Neuronal stem cell (in vitro differentiated cells): Measurements from ENCODE around the gene KRTAP10-9.
"Not testable (repeated sequence)": the region's sequence is repeated elsewhere in the genome, so short reads cannot be mapped to it uniquely, and the experiment has no call there.

Source experiments
- DNase-seq: peaks from one replicate; pipeline ENCODE4 v3.0.0-alpha.2; 2013; ENCODE audit warnings: low spot score
- H2AFZ ChIP-seq: one replicate; pipeline ENCODE4 v1.6.1; 2013; ENCODE audit warnings: mild to moderate bottlenecking, low read length, inconsistent platforms
- H2AK5ac ChIP-seq: 2 replicates; pipeline ENCODE4 v1.6.1; 2013; ENCODE audit warnings: low read depth, mild to moderate bottlenecking, inconsistent platforms, low read length, moderate library complexity, mixed read lengths
- H2BK120ac ChIP-seq: 2 replicates; pipeline ENCODE4 v1.6.1; 2013; ENCODE audit warnings: low read depth, mild to moderate bottlenecking, inconsistent platforms, low read length, moderate library complexity, mixed read lengths
- H2BK12ac ChIP-seq: one replicate; pipeline ENCODE4 v1.6.1; 2013; ENCODE audit warnings: low read length, inconsistent platforms
- H2BK15ac ChIP-seq: 2 replicates; pipeline ENCODE4 v1.6.1; 2013; ENCODE audit warnings: mild to moderate bottlenecking, low read length, inconsistent platforms, mixed read lengths
- H2BK5ac ChIP-seq: one replicate; pipeline ENCODE4 v1.6.1; 2013; ENCODE audit warnings: inconsistent platforms, mild to moderate bottlenecking, low read length, moderate library complexity
- H3K14ac ChIP-seq: one replicate; pipeline ENCODE4 v1.6.1; 2013; ENCODE audit warnings: low read length, inconsistent platforms
- H3K18ac ChIP-seq: 2 replicates; pipeline ENCODE4 v1.6.1; 2013; ENCODE audit warnings: low read length, inconsistent platforms
- H3K23ac ChIP-seq: 2 replicates; pipeline ENCODE4 v1.6.1; 2013; ENCODE audit warnings: low read depth, mild to moderate bottlenecking, mixed read lengths, low read length, inconsistent platforms; ENCODE audit not compliant: poor library complexity
- H3K27ac ChIP-seq: replicated peaks from 3 replicates; pipeline ENCODE4 v1.5.1; 2013; ENCODE audit warnings: low read length, inconsistent platforms
- H3K27me3 ChIP-seq, 3 experiments: 2 replicates each; pipeline ENCODE4 v1.6.1; 2013; ENCODE audit warnings: low read length in 3 of 3, mild to moderate bottlenecking in 2 of 3, inconsistent platforms in 1 of 3, low read depth in 1 of 3, mixed read lengths in 1 of 3, moderate library complexity in 1 of 3; ENCODE audit not compliant: control insufficient read depth in 3 of 3, insufficient read depth in 3 of 3
- H3K36me3 ChIP-seq, 2 donors: replicated peaks in 1 of 2; 2 replicates each; pipeline ENCODE4 v1.6.1; 2013; ENCODE audit warnings: low read length in 2 of 2; ENCODE audit not compliant: control insufficient read depth in 2 of 2, insufficient read depth in 2 of 2
- H3K4ac ChIP-seq: 2 replicates; pipeline ENCODE4 v1.6.1; 2013; ENCODE audit warnings: inconsistent platforms, mild to moderate bottlenecking, low read length, moderate library complexity
- H3K4me1 ChIP-seq, 2 donors: 1 replicate in 1 of 2; 2 replicates in 1 of 2; pipeline ENCODE4 v1.6.1; 2013; ENCODE audit warnings: low read length in 2 of 2, low read depth in 1 of 2; ENCODE audit not compliant: control insufficient read depth in 2 of 2, insufficient read depth in 1 of 2
- H3K4me2 ChIP-seq: one replicate; pipeline ENCODE4 v1.6.1; 2013; ENCODE audit warnings: mild to moderate bottlenecking, low read length, inconsistent platforms; ENCODE audit not compliant: insufficient read depth, poor library complexity, severe bottlenecking
- H3K4me3 ChIP-seq, 2 donors: 2 replicates each; pipeline ENCODE4 v1.5.1; 2013; ENCODE audit warnings: low read length in 2 of 2, mild to moderate bottlenecking in 2 of 2, inconsistent platforms in 1 of 2, moderate library complexity in 1 of 2
- H3K79me1 ChIP-seq: one replicate; pipeline ENCODE4 v1.6.1; 2013; ENCODE audit warnings: low read depth, mild to moderate bottlenecking, inconsistent platforms, low read length, moderate library complexity
- H3K9ac ChIP-seq: one replicate; pipeline ENCODE4 v1.6.1; 2013; ENCODE audit warnings: mild to moderate bottlenecking, low read depth, low read length, inconsistent platforms; ENCODE audit not compliant: poor library complexity
- H3K9me3 ChIP-seq, 2 donors: replicated peaks in 1 of 2; 2 replicates each; pipeline versions ENCODE3 to v1.6.1; 2013; ENCODE audit warnings: low read length in 2 of 2, mild to moderate bottlenecking in 2 of 2, inconsistent platforms in 1 of 2, low read depth in 1 of 2, mixed read lengths in 1 of 2, moderate library complexity in 1 of 2; ENCODE audit not compliant: control insufficient read depth in 2 of 2, insufficient read depth in 1 of 2
- H4K8ac ChIP-seq: one replicate; pipeline ENCODE4 v1.6.1; 2013; ENCODE audit warnings: low read depth, mild to moderate bottlenecking, inconsistent platforms, low read length, moderate library complexity
- H4K91ac ChIP-seq: one replicate; pipeline ENCODE4 v1.6.1; 2013; ENCODE audit warnings: low read length, low read depth, mild to moderate bottlenecking, inconsistent platforms; ENCODE audit not compliant: poor library complexity
- WGBS, 2 donors: extraction: QIAGEN DNeasy Blood & Tissue Kit; methylation state at CpG; one replicate each; pipeline ENCODE4 v1.1.7; 2013; ENCODE audit warnings: missing lambda C conversion rate in 2 of 2, mixed read lengths in 1 of 2; ENCODE audit not compliant: insufficient read length in 2 of 2, insufficient replicate concordance in 1 of 2; ENCODE audit errors: extremely low coverage in 2 of 2; 5-methylcytosine and 5-hydroxymethylcytosine counted together

Gene KRTAP10-9

DNA sequence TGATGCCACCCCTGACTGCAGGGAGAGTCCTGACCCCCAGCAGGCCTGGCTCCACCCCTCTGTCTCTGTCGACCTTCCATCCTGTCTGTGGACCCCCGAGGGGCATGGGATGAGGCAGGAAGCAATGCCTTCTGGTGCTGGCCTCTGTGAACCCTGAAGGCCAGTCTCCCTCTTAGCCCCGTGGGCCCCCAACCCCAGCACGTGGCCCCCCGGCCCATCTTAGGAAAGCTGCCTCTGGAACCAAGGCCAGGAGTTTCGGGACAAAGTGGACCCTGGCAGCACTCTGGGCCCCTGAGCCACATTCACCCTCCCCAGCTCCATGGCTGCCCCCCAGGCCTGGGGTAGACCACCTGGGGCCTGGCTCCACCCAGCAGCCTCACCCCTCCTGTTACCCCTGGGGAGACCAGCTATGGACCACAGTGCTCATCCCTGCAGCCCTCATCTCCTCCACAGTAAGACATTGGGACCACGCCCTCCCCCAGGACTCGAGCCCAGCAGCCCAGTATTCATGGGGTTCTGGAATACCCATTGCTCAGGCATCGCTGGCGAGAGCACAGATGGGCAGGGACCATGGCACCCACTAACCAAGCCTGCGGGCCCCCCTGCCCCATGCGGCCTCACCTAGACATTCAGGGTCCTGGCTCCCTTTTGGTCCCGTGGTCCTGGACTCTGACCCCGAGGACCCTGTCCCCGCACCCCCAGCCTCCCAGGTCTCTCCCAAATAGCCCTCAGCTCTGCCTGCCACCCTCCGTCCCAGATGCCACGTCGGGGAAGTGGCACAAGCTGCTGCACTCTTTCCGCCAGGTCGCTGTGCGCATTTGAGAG, 11.8 kb downstream of the KRTAP10-9 start:
- not testable (repeated sequence) for H3K36me3 ChIP-seq, H3K9ac ChIP-seq, H3K4me3 ChIP-seq, H3K4ac ChIP-seq, H4K8ac ChIP-seq, H3K27me3 ChIP-seq, H3K27ac ChIP-seq, H3K9me3 ChIP-seq, DNase-seq, H2BK120ac ChIP-seq, H3K4me2 ChIP-seq, H2AFZ ChIP-seq, H4K91ac ChIP-seq, H2BK12ac ChIP-seq, H3K23ac ChIP-seq, H2BK15ac ChIP-seq, H3K79me1 ChIP-seq, H3K14ac ChIP-seq
- WGBS, 2 donors = no CpG with 5 or more reads among the region's 21 CpGs
- Histone ChIP-seq H2BK5ac (peak overlapping the region; percentile 31), H2AK5ac (peak overlapping the region; percentile 92), H3K18ac (peak overlapping the region; percentile 53), H3K4me1 (peaks cover 5 to 11% of the 10 kb centered on the region in 2 donors)

DNA sequence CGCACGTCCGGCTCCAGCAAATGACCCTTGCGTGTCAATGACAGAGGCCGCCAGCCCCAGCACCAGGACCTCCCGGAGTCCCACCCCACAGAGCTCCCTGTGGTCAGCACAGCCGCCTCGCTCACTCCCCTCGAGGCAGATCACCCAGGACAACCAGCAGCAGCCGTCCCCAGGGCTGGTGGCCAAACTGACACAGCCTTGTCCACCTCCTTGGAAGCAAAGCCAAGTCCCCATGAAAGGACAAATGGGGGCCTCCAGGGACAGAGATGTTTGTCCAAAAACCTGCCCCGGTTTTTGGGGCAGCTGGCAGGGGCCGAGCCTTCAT, 12.4 kb downstream of the KRTAP10-9 start:
- H3K79me1 ChIP-seq = no peaks in the 10 kb centered on the region
- no peak overlapping the region for H3K4me2 ChIP-seq
- H2BK120ac ChIP-seq = no peak overlapping the region
- no peak overlapping the region for H3K27ac ChIP-seq
- no peaks in the 10 kb centered on the region for H3K27me3 ChIP-seq
- H3K4me3 ChIP-seq = no peak overlapping the region
- no peak overlapping the region for H4K91ac ChIP-seq
- WGBS, 2 donors = no CpG with 5 or more reads among the region's 12 CpGs
- peaks cover 4 to 6% of the 10 kb centered on the region in 2 donors for H3K9me3 ChIP-seq
- peak overlapping the region; percentile 92 for H2AK5ac ChIP-seq
- peak overlapping the region; percentile 53 for H3K18ac ChIP-seq
- no peak for DNase-seq
- H3K9ac ChIP-seq = no peak overlapping the region
- H3K14ac ChIP-seq = no peak overlapping the region
- H2AFZ ChIP-seq = no peak overlapping the region
- no peak overlapping the region for H3K23ac ChIP-seq
- peak overlapping the region; percentile 31 for H2BK5ac ChIP-seq
- H2BK12ac ChIP-seq = no peak overlapping the region
- H3K4me1 ChIP-seq = peaks cover 5 to 11% of the 10 kb centered on the region in 2 donors
- H2BK15ac ChIP-seq = peak overlapping the region; percentile 24
- H4K8ac ChIP-seq = no peak overlapping the region
- H3K4ac ChIP-seq = no peak overlapping the region
- no peaks in the 10 kb centered on the region for H3K36me3 ChIP-seq

DNA sequence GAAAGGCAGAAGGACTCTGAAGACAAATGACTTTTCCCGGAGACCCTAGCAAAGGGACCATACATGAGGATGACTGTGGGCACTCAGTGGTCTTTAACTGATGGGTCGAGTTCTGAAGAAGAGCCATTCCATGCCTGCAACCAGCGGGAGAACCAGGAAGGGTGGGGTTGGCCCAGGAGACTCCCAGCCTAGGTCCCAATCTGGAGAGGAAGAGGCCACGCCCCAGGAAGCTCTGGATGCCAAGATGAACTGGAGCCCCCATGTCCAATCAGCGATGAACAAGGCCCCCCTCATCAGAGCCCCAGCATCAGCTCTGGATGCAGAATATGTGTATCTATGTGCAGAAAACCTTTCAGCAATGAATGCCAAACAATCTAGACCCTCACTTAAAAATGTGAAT, 13.9 kb downstream of the KRTAP10-9 start:
- Histone ChIP-seq H3K36me3 (no peaks in the 10 kb centered on the region), H3K27ac (no peak overlapping the region), H3K23ac (no peak overlapping the region), H2BK120ac (no peak overlapping the region), H3K79me1 (no peaks in the 10 kb centered on the region), H2AK5ac (no peak overlapping the region), H3K4me2 (no peak overlapping the region), H3K9ac (no peak overlapping the region), H2BK5ac (no peak overlapping the region), H3K9me3 (peaks cover 4 to 6% of the 10 kb centered on the region in 2 donors), H3K4me1 (peaks cover 5 to 11% of the 10 kb centered on the region in 2 donors), H3K18ac (no peak overlapping the region), H2AFZ (no peak overlapping the region), H3K4ac (no peak overlapping the region), H4K8ac (no peak overlapping the region), H3K4me3 (no peak overlapping the region), H4K91ac (no peak overlapping the region), H2BK12ac (no peak overlapping the region), H3K14ac (no peak overlapping the region), H2BK15ac (no peak overlapping the region), H3K27me3 (no peaks in the 10 kb centered on the region)
- no CpG with 5 or more reads among the region's 5 CpGs for WGBS, 2 donors
- no peak for DNase-seq

DNA sequence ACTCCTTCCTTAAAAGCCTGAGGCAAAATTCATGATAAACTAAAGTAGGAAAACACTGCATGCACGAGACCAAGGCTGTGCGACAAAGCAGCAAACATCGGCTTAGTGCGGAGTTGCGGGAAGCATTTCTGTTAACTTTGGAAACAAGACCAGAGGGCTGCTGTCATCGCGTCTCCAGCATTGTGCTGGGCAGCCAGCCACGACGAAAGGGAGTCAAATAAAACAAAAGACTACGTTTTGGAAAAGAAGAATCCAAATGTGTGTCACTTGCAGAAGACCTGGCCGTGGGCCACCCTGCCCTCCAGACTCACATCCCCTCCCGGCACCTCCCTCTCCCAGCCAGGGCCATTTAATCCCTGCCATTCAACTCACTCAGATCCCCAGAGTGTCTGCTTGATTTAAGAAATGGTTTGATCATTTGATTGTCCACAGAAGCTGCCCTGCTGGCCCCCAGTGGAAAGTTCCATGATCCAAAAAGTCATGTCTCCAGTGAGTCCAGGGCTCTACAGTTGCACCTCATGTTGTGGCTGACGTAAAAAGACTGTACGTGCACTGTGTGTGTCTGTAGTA, 16.9 kb downstream of the KRTAP10-9 start:
- Histone ChIP-seq H3K18ac (no peak overlapping the region), H3K4me2 (no peak overlapping the region), H2BK12ac (no peak overlapping the region), H2BK5ac (no peak overlapping the region), H3K36me3 (no peaks in the 10 kb centered on the region), H2AK5ac (no peak overlapping the region), H4K91ac (no peak overlapping the region), H2BK15ac (no peak overlapping the region), H2BK120ac (no peak overlapping the region), H3K4me1 (peaks cover 0 to 3% of the 10 kb centered on the region in 2 donors), H3K14ac (no peak overlapping the region), H4K8ac (no peak overlapping the region), H3K27ac (no peak overlapping the region), H3K23ac (no peak overlapping the region), H3K4me3 (no peak overlapping the region), H3K9ac (no peak overlapping the region), H3K4ac (no peak overlapping the region), H3K9me3 (peaks cover 4 to 6% of the 10 kb centered on the region in 2 donors), H2AFZ (no peak overlapping the region), H3K27me3 (peaks cover 0 to 15% (median 0%) of the 10 kb centered on the region in 3 experiments), H3K79me1 (no peaks in the 10 kb centered on the region)
- WGBS, 2 donors = no CpG with 5 or more reads among the region's 14 CpGs
- DNase-seq = no peak
